Retinal pigment epithelial cell (primary cell): ENCODE measurements around the gene CPNE7.
A peak's percentile ranks its signal among the peaks of the same experiment; 100 is the strongest.

ENCODE experiments used
- DNase-seq: peaks from one replicate; pipeline ENCODE4 v3.0.0-alpha.2; 2010; ENCODE audit warnings: low read depth
- H3K4me3 ChIP-seq: 2 replicates; pipeline ENCODE4 v1.5.1; 2011; ENCODE audit warnings: mild to moderate bottlenecking, low read length, control low read depth, moderate library complexity
- TF ChIP-seq, protein P1 (sequence below): conservative IDR thresholded peaks from 2 replicates; pipeline ENCODE4 v1.5.1; 2011; ENCODE audit warnings: low read depth, low read length, control low read depth, inconsistent platforms

Gene CPNE7

DNA sequence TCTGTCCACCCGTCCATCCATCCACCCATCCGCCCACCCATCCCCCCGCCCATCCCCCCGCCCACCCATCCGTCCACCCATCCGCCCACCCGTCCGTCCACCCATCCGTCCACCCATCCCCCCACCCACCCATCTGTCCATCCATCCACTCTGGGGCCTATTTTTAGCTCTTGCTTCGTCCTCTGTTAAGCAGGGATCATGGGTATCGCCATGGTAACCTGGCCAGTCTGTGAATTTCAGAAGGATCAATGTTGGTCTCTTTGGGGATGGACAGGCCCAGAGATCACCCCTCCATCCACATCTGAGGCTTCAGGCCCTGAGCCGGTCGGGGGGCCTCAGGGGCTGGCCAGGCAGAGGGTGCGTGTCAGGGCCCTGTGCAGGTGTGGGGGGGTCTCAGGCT, 22.6 kb downstream of the CPNE7 start:
- DNase-seq, result peak; percentile 24
- TF ChIP-seq, protein P1, sequence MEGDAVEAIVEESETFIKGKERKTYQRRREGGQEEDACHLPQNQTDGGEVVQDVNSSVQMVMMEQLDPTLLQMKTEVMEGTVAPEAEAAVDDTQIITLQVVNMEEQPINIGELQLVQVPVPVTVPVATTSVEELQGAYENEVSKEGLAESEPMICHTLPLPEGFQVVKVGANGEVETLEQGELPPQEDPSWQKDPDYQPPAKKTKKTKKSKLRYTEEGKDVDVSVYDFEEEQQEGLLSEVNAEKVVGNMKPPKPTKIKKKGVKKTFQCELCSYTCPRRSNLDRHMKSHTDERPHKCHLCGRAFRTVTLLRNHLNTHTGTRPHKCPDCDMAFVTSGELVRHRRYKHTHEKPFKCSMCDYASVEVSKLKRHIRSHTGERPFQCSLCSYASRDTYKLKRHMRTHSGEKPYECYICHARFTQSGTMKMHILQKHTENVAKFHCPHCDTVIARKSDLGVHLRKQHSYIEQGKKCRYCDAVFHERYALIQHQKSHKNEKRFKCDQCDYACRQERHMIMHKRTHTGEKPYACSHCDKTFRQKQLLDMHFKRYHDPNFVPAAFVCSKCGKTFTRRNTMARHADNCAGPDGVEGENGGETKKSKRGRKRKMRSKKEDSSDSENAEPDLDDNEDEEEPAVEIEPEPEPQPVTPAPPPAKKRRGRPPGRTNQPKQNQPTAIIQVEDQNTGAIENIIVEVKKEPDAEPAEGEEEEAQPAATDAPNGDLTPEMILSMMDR, result no peak
- H3K4me3 ChIP-seq, result no peak overlapping the region

DNA sequence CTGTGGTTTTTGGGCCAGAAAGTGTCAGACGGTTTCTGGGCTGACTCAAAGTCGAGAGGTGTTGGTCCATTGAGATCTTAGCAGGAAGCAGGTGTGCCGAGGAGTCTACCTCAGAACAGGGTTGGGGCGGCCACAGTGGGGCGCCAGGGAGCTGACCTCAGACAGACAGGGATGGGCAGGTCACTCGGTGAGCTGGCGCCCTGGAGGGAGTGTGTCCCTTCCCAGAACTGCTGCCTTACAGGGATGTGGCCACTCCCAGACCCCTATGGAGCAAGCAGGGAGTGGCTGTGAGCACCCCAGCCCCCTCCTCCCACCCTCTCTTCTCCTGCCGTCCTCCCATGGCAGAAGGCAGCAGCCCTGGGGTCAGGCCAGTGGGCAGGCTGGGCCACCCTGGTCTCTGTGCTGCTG, 23.9 kb downstream of the CPNE7 start:
- no peak for DNase-seq
- H3K4me3 ChIP-seq, result no peak overlapping the region
- TF ChIP-seq, protein P1, result peak; percentile 51

DNA sequence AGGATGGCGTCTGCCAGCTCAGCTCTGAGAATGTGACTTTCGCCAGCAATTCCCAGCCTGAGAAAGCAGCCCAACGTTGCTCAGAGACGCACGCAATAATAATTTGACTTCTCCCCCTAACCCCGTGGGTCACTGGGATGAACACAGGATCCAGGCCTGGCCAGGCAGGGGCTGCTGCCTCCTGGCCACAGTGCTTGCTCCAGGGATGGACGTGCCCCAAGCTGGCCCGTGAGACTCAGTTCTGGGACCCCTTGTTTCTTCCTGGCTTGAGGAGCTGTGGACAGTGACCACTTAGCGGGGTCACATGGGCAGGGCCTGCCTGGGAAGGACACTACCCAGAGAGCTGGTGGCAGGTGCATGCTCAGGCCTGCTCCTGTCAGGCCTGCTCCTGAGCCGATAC, 24.3 kb downstream of the CPNE7 start:
- TF ChIP-seq, protein P1, result no peak
- no peak overlapping the region for H3K4me3 ChIP-seq
- no peak for DNase-seq

DNA sequence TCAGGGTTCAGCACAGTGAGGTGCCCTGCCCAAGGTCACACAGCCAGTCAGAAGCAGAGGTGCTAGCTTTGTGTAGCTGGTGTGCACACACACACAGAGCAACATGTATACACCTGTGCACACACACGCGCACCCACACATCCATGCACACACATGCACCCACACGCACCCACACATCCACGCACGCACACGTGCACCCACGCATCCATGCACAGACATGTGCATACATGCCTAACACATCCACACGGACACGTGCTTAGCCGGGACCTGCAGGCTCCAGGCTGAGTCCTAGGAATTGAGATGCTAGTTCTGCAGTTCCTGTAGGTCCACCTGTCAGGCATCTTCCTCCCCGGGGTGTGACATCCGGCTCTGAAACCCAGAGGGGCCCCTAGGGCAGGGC, 24.9 kb downstream of the CPNE7 start:
- DNase-seq, result no peak
- TF ChIP-seq, protein P1, result no peak
- H3K4me3 ChIP-seq, result no peak overlapping the region

DNA sequence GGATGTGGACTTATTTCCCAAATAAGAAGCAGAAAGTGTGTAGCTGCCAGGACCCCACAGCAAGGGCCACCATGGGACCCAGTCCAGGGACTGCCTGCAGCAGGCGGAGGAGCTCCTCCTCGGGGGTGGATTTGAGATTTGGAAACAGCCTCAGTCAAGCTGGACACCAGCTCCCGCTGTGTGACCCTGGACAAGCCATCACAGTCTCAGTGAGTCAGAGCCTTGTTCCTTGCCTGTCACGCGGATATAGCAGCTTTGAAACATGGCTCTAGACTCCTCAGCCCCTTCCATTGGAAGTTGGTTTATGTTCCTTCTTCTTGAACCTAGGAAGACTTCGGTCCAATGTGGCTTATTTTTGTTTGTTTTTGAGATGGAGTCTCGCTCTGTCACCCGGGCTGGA, 25.4 kb downstream of the CPNE7 start:
- H3K4me3 ChIP-seq, result no peak overlapping the region
- no peak for DNase-seq
- TF ChIP-seq, protein P1, result no peak

DNA sequence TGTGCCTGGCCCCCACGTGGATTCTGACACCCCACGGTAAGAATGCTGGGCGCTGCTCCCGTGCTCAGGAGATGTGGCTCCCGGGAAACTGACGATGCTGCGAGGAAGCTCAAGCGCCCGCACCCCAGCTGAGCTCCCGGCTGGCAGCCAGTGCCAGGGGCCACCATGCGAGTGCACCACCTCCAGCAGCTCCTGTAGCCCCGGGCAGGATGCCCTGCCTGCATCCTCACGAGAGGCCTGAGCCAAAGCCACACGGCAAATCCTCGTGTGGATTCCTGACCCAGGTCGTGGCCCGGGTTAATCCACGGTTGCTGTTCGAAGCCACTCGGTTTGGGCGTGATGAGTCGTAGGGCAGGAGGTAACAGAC, 26.3 kb downstream of the CPNE7 start:
- DNase-seq, result no peak
- TF ChIP-seq, protein P1, result no peak
- H3K4me3 ChIP-seq, result no peak overlapping the region

DNA sequence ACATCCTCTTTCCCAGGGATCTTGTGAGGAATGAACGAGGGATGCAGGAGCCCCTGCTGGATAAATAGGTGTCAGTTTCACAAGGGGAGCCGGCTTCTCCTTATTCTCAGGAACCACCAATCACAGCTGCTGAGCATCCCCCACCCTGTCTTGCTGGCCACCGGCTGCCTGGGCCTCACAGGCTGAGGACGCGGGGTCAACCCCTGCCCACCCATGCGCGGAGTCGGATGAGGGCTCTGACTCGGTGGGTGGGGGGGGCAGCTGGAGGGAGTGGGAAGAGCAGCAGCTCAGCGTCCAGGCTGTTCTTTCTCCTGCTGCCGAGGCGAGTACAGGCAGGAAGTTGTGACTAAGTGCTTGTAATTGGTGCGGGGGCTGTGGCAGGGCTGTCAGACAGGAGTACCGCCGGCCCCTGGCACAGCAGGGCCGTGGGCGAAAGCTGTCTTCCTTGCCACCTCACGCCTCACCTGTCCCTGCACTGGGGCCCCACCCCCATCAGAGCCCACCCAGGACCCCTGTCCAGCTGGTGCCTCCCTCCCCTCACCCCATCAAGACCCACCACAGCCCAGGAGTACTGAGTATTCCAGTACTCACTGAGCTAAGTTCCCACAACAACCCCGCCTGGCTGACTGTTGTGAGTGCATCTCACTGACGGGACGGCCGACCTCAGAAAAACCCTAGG, 26.9 kb downstream of the CPNE7 start:
- no peak overlapping the region for H3K4me3 ChIP-seq
- DNase-seq, result peak; percentile 70
- TF ChIP-seq, protein P1, result no peak
